ENCODE measurements around the gene NUP214.

DNA sequence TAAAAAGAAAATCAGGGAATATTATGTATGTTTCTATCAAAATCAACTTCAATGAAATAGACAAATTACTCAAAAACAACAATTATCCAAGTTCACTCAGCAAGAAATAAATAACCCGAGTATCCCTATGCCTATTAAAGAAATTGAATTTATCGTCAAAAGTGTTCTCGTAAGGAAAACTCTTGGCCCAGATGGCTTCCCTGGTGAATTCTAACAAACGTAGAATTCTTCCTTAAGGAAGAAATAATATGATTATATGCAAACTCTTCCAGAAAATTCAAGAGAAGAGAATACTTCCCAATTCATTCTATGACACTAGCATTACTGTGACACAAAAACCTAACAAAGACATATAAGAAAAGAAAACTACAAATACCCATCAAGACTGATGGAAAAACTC is 121.2 kb downstream of the NUP214 start:
- TF ChIP-seq POLR2A (IDR thresholded peaks at IDR 0.05; ENCODE audit: low read length) (no peak), GATA1 (IDR thresholded peaks at IDR 0.05; ENCODE audit: low read depth, low read length) (no peak)
